ENCODE data around the gene NALF2. TPM values are rescaled to one million over a fixed set of nuclear protein-coding genes. Genes with fewer than 3 reads are reported as not detected.

Gene NALF2
- 0.06 and 0.51 TPM in 2 replicates for total RNA-seq (2014; rRNA removed; shearing (Covaris generic))

DNA sequence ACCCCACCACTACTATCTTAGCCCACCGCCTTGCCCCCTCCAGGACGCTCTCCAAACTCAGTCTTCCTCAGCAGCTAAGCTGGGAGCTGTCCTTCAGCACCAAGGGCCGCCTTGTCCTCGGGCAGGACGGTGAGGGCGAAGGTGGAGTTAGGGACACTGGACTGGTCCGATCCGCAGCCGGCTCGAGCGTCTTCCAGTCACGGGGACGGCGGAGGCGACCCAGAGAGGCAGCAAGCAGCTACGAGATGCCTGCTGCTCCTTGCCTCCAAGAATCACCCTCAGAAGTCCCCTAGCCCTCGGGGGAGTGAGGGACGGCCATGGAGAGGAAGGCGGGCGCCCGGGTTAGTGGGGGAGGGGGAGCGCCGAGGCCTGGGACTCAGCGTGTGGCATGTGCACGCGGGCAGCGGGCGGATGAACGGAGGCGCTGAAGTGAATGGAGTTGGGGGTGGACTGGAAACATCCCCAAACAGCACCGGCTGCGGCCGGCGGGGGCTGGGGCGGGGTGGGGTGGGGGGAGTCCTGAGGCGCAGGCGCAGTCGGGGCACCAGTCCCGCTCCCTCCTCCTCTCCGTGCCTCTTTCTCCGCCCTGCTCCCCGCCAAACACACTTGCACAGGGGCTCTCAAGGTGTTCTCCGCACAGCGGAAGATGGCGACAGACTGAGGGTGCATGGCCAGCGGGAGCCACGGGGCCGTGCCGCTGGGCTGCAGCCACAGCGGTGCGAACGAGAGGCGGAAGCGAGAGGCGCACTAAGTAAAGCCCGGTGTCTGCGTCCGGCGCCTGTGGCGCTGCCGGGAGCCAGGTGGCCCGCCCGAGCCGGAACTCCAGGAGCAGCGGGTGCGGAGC, at the start of gene NALF2:
Gene NALF2 (plus strand): TSS at position 545 of the 844 bp plus-strand sequence. CDS start 957 bp downstream, outside the sequence.
- peak; percentile 71 for DNase-seq (ENCODE audit: low read depth)

- DNase-seq (ENCODE audit: low read depth): no peak
Observed at GRCh38 chrX:69457756-69458155, 46.4 kb upstream of the NALF2 start.

DNA sequence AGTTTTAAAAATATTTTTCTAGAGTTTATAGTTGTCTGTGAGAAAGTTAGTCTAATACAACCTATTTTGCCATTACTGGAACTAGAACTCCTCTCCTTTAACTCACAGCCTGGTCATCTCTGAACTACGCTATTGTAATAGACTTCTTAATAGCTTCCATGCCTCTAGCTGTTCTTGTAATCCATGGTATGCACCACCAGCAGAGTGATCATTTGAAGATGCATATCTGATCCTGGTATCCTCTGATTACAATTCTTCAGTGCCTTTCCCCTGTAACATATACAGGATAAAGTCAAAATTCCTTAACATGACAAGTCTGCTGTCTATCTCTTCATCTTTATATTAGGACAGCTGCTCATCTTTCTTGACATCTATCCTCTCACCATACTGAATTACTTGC, 37.6 kb upstream of the NALF2 start:
- no peak for DNase-seq (ENCODE audit: low read depth)

GRCh38 chrX:69469975-69470374, 34.2 kb upstream of the NALF2 start:
- DNase-seq (ENCODE audit: low read depth): no peak

DNA sequence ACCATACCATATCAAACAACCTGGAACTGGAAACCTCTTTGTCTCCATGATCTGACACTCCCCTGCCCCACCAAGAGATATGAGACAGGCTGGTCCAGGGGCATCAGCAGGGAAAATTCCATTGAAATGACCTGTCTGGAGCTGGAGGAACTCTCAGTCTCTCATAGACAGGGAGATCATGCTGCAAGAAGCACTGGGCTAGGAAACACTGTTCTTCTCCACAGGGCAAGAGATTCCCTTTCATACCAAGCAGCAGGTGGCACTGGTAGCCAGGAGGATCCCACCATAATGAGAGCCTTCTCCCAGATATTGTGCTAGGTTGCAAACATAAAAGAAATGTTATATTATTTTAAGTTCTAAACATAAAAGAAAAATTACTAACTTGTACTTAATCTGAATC, 14.5 kb upstream of the NALF2 start:
- DNase-seq (ENCODE audit: low read depth): no peak

DNA sequence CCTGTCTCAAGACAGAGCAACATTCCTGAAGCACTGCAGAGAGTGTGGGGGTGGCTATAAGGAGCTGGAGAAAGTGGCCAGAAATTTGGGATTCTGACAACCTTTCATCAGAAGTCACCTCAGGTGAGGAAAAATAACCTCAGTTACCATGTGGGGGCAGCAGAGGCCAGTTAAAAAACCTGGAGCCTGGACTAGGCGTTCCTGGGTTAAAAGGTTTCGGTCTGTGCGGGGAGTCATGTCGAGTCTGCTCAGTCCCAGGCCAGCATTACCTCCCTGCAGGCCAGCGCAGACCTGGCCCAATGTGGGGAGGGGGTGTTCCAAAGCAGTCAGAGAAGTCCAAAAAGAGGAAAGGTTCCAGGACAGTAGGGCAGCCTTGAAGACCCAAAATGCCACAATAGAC, 10.9 kb upstream of the NALF2 start:
- no peak for DNase-seq (ENCODE audit: low read depth)

GRCh38 chrX:69493766-69494165, 10.4 kb upstream of the NALF2 start:
- DNase-seq (ENCODE audit: low read depth): no peak

- DNase-seq (ENCODE audit: low read depth): no peak
Observed at GRCh38 chrX:69496183-69496582, 7.9 kb upstream of the NALF2 start.

DNA sequence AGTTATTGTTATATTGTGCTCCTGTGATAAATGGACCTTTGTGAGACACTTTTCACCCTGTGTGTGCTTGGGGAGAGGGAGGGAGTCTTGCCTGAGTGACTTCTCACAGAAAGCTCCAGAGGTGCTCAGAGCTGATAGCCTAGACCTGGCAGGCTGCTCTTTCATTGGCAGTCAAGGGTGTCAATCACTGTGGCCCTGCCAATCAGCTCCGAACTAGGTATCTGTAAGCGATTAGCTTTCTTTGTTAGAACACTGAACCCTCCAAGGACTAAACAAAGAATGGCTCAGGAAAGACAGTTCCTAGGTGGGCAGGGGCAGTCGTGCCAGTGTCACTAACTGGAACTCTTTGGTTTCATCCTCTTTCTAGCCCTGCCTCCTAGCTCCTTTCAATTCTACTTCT, 2.7 kb upstream of the NALF2 start:
- no peak for DNase-seq (ENCODE audit: low read depth)

GRCh38 chrX:69503228-69503781, 821 bp upstream of the NALF2 start:
- DNase-seq (ENCODE audit: low read depth): no peak

DNA sequence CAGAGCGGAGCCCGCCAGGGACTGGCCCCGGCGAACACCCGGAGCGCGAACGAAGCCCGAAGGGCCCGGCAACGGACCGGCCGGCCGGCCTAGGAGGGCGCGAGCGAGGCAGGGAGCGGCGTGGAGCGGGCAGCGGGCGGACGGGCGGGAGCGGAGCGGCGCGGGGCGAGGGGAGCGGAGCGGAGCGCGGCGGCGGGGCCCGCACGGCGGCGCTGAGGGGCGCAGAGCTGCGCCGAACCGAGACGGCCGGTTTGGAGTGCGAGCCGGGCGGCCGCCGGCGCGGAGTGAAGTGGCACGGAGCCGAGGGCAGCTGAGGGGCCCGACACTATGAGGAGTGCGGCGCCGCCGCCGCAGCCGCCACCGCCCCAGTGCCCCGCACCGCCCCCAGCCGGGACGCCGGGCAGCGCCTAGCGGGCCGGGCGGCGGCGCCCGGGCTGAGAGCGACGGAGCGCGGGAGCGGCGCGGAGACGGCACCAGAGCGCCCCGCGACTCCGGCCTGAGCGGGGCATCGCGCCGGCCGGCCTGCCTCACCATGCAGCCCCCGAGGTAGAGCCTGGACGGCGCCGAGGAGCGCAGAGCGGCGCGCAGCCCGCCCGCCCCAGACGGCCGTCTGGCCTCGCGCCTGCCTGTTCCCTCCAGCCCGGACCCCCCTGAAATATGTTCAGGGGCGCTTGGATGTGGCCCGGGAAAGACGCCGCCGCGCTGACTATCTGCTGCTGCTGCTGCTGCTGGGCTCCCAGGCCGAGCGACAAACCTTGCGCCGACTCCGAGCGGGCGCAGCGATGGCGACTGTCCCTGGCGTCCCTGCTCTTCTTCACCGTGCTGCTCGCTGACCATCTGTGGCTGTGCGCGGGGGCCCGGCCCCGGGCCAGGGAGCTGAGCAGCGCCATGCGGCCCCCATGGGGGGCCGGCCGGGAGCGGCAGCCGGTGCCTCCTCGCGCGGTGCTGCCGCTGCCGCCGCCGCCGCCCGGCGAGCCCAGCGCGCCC, 793 bp downstream of the NALF2 start:
- DNase-seq (ENCODE audit: low read depth): no peak

- no peak for DNase-seq (ENCODE audit: low read depth)
Observed at GRCh38 chrX:69505772-69506616, 1.9 kb downstream of the NALF2 start.

GRCh38 chrX:69506617-69507499, 2.7 kb downstream of the NALF2 start:
- peak; percentile 46 for DNase-seq (ENCODE audit: low read depth)

- no peak for DNase-seq (ENCODE audit: low read depth)
Observed at GRCh38 chrX:69507500-69507789, 3.3 kb downstream of the NALF2 start.

- no peak for DNase-seq (ENCODE audit: low read depth)
Observed at GRCh38 chrX:69508610-69509009, 4.5 kb downstream of the NALF2 start.

GRCh38 chrX:69510137-69510715, 6.1 kb downstream of the NALF2 start:
- DNase-seq (ENCODE audit: low read depth): no peak

DNA sequence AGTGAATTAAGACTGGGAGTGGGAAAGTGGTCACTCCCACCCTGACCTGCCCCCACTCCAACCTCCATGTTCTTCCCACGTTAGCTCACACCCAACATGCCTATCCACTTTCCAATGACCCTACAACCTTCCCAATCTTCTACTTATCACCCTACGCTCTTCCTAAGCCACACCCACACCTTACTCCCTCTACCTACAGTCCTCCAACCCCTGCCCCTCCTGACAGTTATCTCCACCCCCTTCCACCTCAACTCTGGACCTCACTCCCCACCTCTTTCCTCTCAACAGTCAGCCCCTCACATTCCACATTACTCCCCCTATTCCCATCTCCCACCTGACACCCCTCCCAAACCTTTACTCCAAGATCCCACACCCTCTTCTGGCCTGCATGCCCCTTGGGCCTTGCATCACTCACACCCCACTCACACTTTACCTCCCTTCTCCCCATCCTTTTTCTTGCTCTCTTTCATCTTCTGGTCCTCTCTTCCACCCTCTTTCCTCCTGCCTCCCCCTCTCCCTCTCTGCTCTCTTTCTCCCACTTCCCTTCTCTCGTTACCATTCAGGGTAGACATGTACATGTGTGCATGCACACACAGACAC, 6.9 kb downstream of the NALF2 start:
- no peak for DNase-seq (ENCODE audit: low read depth)

GRCh38 chrX:69522052-69522451, 17.9 kb downstream of the NALF2 start:
- DNase-seq (ENCODE audit: low read depth): no peak

DNA sequence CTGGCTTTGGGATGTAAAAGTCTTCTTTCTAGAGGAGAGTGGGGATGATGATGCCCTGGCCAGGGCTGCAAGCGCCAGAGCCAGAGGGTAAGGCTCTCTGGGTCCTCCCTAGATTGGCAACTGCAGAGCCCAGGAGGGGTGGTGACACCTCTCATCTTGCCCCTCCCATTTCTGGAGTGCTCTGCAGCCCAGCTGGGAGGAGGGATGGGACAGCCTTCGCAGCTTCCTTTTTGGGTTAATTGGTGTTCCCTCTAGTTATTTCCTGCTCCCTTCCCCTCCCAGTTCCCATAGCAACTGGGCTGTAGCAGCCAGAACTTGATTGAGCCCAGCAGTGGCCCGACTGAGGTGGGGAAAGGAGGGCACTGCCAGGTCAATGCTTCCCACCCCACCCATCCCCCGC, 19.2 kb downstream of the NALF2 start:
- no peak for DNase-seq (ENCODE audit: low read depth)

Data from Daoy (cell line).